Stimulated activated CD8-positive, alpha-beta memory T cell treated with anti-CD3 and anti-CD28 coated beads, Interleukin-4, amount 100 ng/mL, for 4 hours (primary cell): Measurements from ENCODE around the gene MAMSTR.

Experiments
- DNase-seq, 2 donors: peaks; one replicate each; pipeline ENCODE4 v3.0.0-alpha.2; 2020; ENCODE audit warnings: low read depth in 2 of 2, low spot score in 1 of 2

Gene MAMSTR

GRCh38 chr19:48664476-48664875 is 55.0 kb downstream of the MAMSTR start:
- no peak for DNase-seq

- DNase-seq: no peak
These were observed 55.9 kb downstream of the MAMSTR start for GRCh38 chr19:48663667-48664066.
